H1 (cell line): Measurements from ENCODE around the gene OLAH.

Experiments
- BRCA1 ChIP-seq: IDR thresholded peaks from 2 replicates; pipeline ENCODE4 v1.6.1; 2012; ENCODE audit warnings: low read depth, low read length, improper control_type of control experiment
- CBX5 ChIP-seq: fragments of 300-800, 300-1000 bp; sonication (generic); IDR thresholded peaks from 2 replicates; pipeline ENCODE4 v1.7.1; 2016; ENCODE audit warnings: antibody characterized with exemption, low read length, low read depth
- CTCF ChIP-seq, 3 experiments: IDR thresholded peaks; 1 replicate in 2 of 3; 2 replicates in 1 of 3; pipeline versions ENCODE4 v1.5.1 to v1.6.1; 2011; ENCODE audit warnings: low read length in 3 of 3, mild to moderate bottlenecking in 3 of 3, inconsistent platforms in 2 of 3, low read depth in 1 of 3, moderate library complexity in 1 of 3; ENCODE audit not compliant: insufficient read depth in 1 of 3; ENCODE audit errors: control extremely low read depth in 1 of 3
- HDAC2 ChIP-seq, 2 experiments: fragments of 300-600 bp in 1 of 2; sonication (generic) in 1 of 2; IDR thresholded peaks; 2 replicates each; pipeline ENCODE4 v1.6.1; 2011 to 2012; ENCODE audit warnings: low read depth in 2 of 2, low read length in 2 of 2, mild to moderate bottlenecking in 2 of 2, moderate library complexity in 2 of 2, borderline replicate concordance in 1 of 2, inconsistent platforms in 1 of 2
- MAFK ChIP-seq: IDR thresholded peaks from 2 replicates; pipeline ENCODE4 v1.6.1; 2012; ENCODE audit warnings: low read depth, mild to moderate bottlenecking, improper control_type of control experiment, low read length
- POLR2A ChIP-seq, 2 experiments: IDR thresholded peaks; 1 replicate in 1 of 2; 2 replicates in 1 of 2; pipeline ENCODE4 v1.6.1; 2011; ENCODE audit warnings: low read depth in 2 of 2, low read length in 2 of 2, mild to moderate bottlenecking in 2 of 2; ENCODE audit errors: control extremely low read depth in 1 of 2
- POLR2AphosphoS5 ChIP-seq: IDR thresholded peaks from 2 replicates; pipeline ENCODE4 v1.6.1; 2011; ENCODE audit warnings: low read depth, low read length
- RAD21 ChIP-seq, 2 experiments: IDR thresholded peaks in 1 of 2; conservative IDR thresholded peaks in 1 of 2; 2 replicates each; pipeline ENCODE4 v1.6.1; 2011; ENCODE audit warnings: low read depth in 2 of 2, low read length in 2 of 2, improper control_type of control experiment in 1 of 2, inconsistent platforms in 1 of 2, mild to moderate bottlenecking in 1 of 2, moderate library complexity in 1 of 2
- SAP30 ChIP-seq: fragments of 300-600 bp; sonication (generic); IDR thresholded peaks from 2 replicates; pipeline ENCODE4 v1.7.1; 2012; ENCODE audit warnings: low read length, moderate library complexity, mild to moderate bottlenecking, inconsistent platforms; ENCODE audit not compliant: insufficient read depth, insufficient replicate concordance
- SUZ12 ChIP-seq: fragments of 200-600 bp; sonication (generic); IDR thresholded peaks from 2 replicates; pipeline ENCODE4 v1.6.1; 2012; ENCODE audit warnings: mild to moderate bottlenecking, inconsistent platforms, low read length, moderate library complexity, mixed read lengths
- USF2 ChIP-seq: IDR thresholded peaks from 2 replicates; pipeline ENCODE4 v1.6.1; 2011; ENCODE audit warnings: low read length, improper control_type of control experiment

- TF ChIP-seq CTCF (IDR thresholded peaks at IDR 0.05; ENCODE audit: control extremely low read depth in 1 of 3, insufficient read depth in 1 of 3, low read depth in 1 of 3, low read length in 3 of 3) (no peak), RAD21 (IDR thresholded peaks at IDR 0.05 in 1 of 2, conservative IDR thresholded peaks at IDR 0.05 in 1 of 2; ENCODE audit: low read depth in 2 of 2, low read length in 2 of 2) (no peak), POLR2AphosphoS5 (no peak), MAFK (no peak), HDAC2 (IDR thresholded peaks at IDR 0.05; ENCODE audit: borderline replicate concordance in 1 of 2, low read depth in 2 of 2, low read length in 2 of 2) (no peak), BRCA1 (no peak), SAP30 (no peak), POLR2A (IDR thresholded peaks at IDR 0.05; ENCODE audit: control extremely low read depth in 1 of 2, low read depth in 2 of 2, low read length in 2 of 2) (no peak), CBX5 (no peak), USF2 (no peak), SUZ12 (no peak)
These were observed 14.9 kb downstream of the OLAH start for GRCh38 chr10:15058689-15059088.
